HepG2 (cell line): ENCODE results near the gene ZNF419. TPM values are rescaled to one million over a fixed set of nuclear protein-coding genes. Genes with fewer than 3 reads are reported as not detected.

Experiments used
- FOXK1 ChIP-seq: sonication (generic); formaldehyde crosslinking; IDR thresholded peaks from 2 replicates; pipeline ENCODE4 v1.4.0; 2020; ENCODE audit warnings: low read depth, missing genetic modification reagents, borderline replicate concordance
- REPIN1 ChIP-seq: sonication (generic); formaldehyde crosslinking; IDR thresholded peaks from 2 replicates; pipeline ENCODE4 v1.8.0; 2022; ENCODE audit warnings: missing genetic modification reagents, low read depth, mild to moderate bottlenecking, borderline replicate concordance
- polyA plus RNA-seq, 8 experiments: library from polyadenylated mRNA; depleted of rRNA in 3 of 8; stranded (reverse) in 7 of 8; unstranded in 1 of 8; fragments of >200 nt; fragmentation: Illumina TruSeq in 4 of 8; extraction: Trizol in 4 of 8; gene quantifications; 2 replicates each; pipeline versions ENCODE4 v1.2.1 to v1.2.3, GENCODE V29; 2011 to 2016; ENCODE audit warnings: low read depth in 4 of 8, missing spikeins in 1 of 8, mixed read lengths in 1 of 8; ENCODE audit not compliant: insufficient read depth in 1 of 8
- small RNA-seq, 3 experiments: library from RNA; depleted of rRNA; stranded (forward); fragments of <200 nt; gene quantifications; one replicate each; pipeline ENCODE3, GENCODE V24; 2012; ENCODE audit warnings: low read depth in 2 of 3, low replicate concordance in 1 of 3; ENCODE audit not compliant: insufficient read length in 3 of 3, insufficient read depth in 2 of 3
- total RNA-seq, 5 experiments: library from RNA; depleted of rRNA; stranded (reverse); fragments of >200 nt; fragmentation: Illumina TruSeq; extraction: Trizol; gene quantifications; 2 replicates each; pipeline ENCODE4 v1.2.3, GENCODE V29; 2016; ENCODE audit warnings: low read depth in 1 of 5

ZNF419 gene
- total and polyA plus RNA-seq, 2 of the 13 experiments (the other 11 are each of a cell fraction or from before 2014, with no cell fraction given): 8.5 to 8.8 TPM

- TF ChIP-seq REPIN1 (CRISPR knock-in tag): no peak
- TF ChIP-seq FOXK1: no peak
These were observed 50.5 kb downstream of the ZNF419 start (continued) for GRCh38 chr19:57537953-57538547.

Small RNAs within 50 kb of the gene (small RNA-seq; reads per million reads assigned to genes)
- 0 reads per million in 3 experiments for gene VN1R107P

Other genes with a start within 250 kb of the ZNF419 start
- gene ZNF805, start 247.1 kb upstream of the ZNF419 start, total RNA-seq (2016; rRNA removed; fragmentation: Illumina TruSeq; extraction: Trizol): 12.8 and 21.8 TPM in 2 replicates
- 5.1 and 5.5 TPM in 2 replicates for gene ZNF805, start 247.1 kb upstream of the ZNF419 start, polyA plus RNA-seq (2011; rRNA removed)
- gene ZNF460, start 207.3 kb upstream of the ZNF419 start, total RNA-seq (2016; rRNA removed; fragmentation: Illumina TruSeq; extraction: Trizol): 44.8 and 76.3 TPM in 2 replicates
- 14.5 and 15.3 TPM in 2 replicates for gene ZNF460, start 207.3 kb upstream of the ZNF419 start, polyA plus RNA-seq (2011; rRNA removed)
- gene ZNF543, start 167.3 kb upstream of the ZNF419 start, total RNA-seq (2016; rRNA removed; fragmentation: Illumina TruSeq; extraction: Trizol): 8.9 and 10.4 TPM in 2 replicates
- 2.1 and 2.5 TPM in 2 replicates for gene ZNF543, start 167.3 kb upstream of the ZNF419 start, polyA plus RNA-seq (2011; rRNA removed)
- gene ZNF304, start 136.5 kb upstream of the ZNF419 start, total RNA-seq (2016; rRNA removed; fragmentation: Illumina TruSeq; extraction: Trizol): 8.0 and 9.5 TPM in 2 replicates
- 3.4 and 3.6 TPM in 2 replicates for gene ZNF304, start 136.5 kb upstream of the ZNF419 start, polyA plus RNA-seq (2011; rRNA removed)
- gene TRAPPC2B, start 124.2 kb upstream of the ZNF419 start, total RNA-seq (2016; rRNA removed; fragmentation: Illumina TruSeq; extraction: Trizol): 13.3 and 20.5 TPM in 2 replicates
- gene TRAPPC2B, start 124.2 kb upstream of the ZNF419 start, polyA plus RNA-seq (2011; rRNA removed): 16.8 and 17.7 TPM in 2 replicates
- 2.1 and 2.6 TPM in 2 replicates for gene ZNF547, start 124.2 kb upstream of the ZNF419 start, total RNA-seq (2016; rRNA removed; fragmentation: Illumina TruSeq; extraction: Trizol)
- 2.0 and 2.2 TPM in 2 replicates for gene ZNF547, start 124.2 kb upstream of the ZNF419 start, polyA plus RNA-seq (2011; rRNA removed)
- 24.9 and 29.4 TPM in 2 replicates for gene ZNF548, start 97.9 kb upstream of the ZNF419 start, total RNA-seq (2016; rRNA removed; fragmentation: Illumina TruSeq; extraction: Trizol)
- gene ZNF548, start 97.9 kb upstream of the ZNF419 start, polyA plus RNA-seq (2011; rRNA removed): 19.5 and 19.6 TPM in 2 replicates
- 10.1 and 14.0 TPM in 2 replicates for gene ZNF17, start 76.6 kb upstream of the ZNF419 start, total RNA-seq (2016; rRNA removed; fragmentation: Illumina TruSeq; extraction: Trizol)
- gene ZNF17, start 76.6 kb upstream of the ZNF419 start, polyA plus RNA-seq (2011; rRNA removed): 3.0 and 3.7 TPM in 2 replicates
- gene ZNF749, start 52.4 kb upstream of the ZNF419 start, total RNA-seq (2016; rRNA removed; fragmentation: Illumina TruSeq; extraction: Trizol): 19.1 and 21.0 TPM in 2 replicates
- 18.9 and 22.7 TPM in 2 replicates for gene ZNF749, start 52.4 kb upstream of the ZNF419 start, polyA plus RNA-seq (2011; rRNA removed)
- gene VN1R1, start 30.6 kb upstream of the ZNF419 start, total RNA-seq (2016; rRNA removed; fragmentation: Illumina TruSeq; extraction: Trizol): 0.62 and 0.80 TPM in 2 replicates
- 0.87 and 1.0 TPM in 2 replicates for gene VN1R1, start 30.6 kb upstream of the ZNF419 start, polyA plus RNA-seq (2011; rRNA removed)
- gene ZNF772, start 10.2 kb upstream of the ZNF419 start, total RNA-seq (2016; rRNA removed; fragmentation: Illumina TruSeq; extraction: Trizol): 17.2 and 23.6 TPM in 2 replicates
- gene ZNF772, start 10.2 kb upstream of the ZNF419 start, polyA plus RNA-seq (2011; rRNA removed): 3.1 and 4.0 TPM in 2 replicates
- 6.7 and 6.9 TPM in 2 replicates for gene ZNF773, start 12.2 kb downstream of the ZNF419 start, total RNA-seq (2016; rRNA removed; fragmentation: Illumina TruSeq; extraction: Trizol)
- 5.7 and 7.3 TPM in 2 replicates for gene ZNF773, start 12.2 kb downstream of the ZNF419 start, polyA plus RNA-seq (2011; rRNA removed)
- 6.4 and 8.8 TPM in 2 replicates for gene ZNF549, start 39.6 kb downstream of the ZNF419 start, total RNA-seq (2016; rRNA removed; fragmentation: Illumina TruSeq; extraction: Trizol)
- gene ZNF549, start 39.6 kb downstream of the ZNF419 start, polyA plus RNA-seq (2011; rRNA removed): 2.8 and 2.9 TPM in 2 replicates
- gene ZNF550, start 72.1 kb downstream of the ZNF419 start, total RNA-seq (2016; rRNA removed; fragmentation: Illumina TruSeq; extraction: Trizol): 8.0 and 8.6 TPM in 2 replicates
- gene ZNF550, start 72.1 kb downstream of the ZNF419 start, polyA plus RNA-seq (2011; rRNA removed): 9.1 and 12.1 TPM in 2 replicates
- 5.3 and 6.6 TPM in 2 replicates for gene ZNF416, start 91.2 kb downstream of the ZNF419 start, total RNA-seq (2016; rRNA removed; fragmentation: Illumina TruSeq; extraction: Trizol)
- gene ZNF416, start 91.2 kb downstream of the ZNF419 start, polyA plus RNA-seq (2011; rRNA removed): 1.5 and 2.1 TPM in 2 replicates
- 7.2 and 9.8 TPM in 2 replicates for gene ZIK1, start 96.4 kb downstream of the ZNF419 start, total RNA-seq (2016; rRNA removed; fragmentation: Illumina TruSeq; extraction: Trizol)
- 1.9 and 2.1 TPM in 2 replicates for gene ZIK1, start 96.4 kb downstream of the ZNF419 start, polyA plus RNA-seq (2011; rRNA removed)
- gene ZNF530, start 112.1 kb downstream of the ZNF419 start, total RNA-seq (2016; rRNA removed; fragmentation: Illumina TruSeq; extraction: Trizol): 7.5 and 7.8 TPM in 2 replicates
- gene ZNF530, start 112.1 kb downstream of the ZNF419 start, polyA plus RNA-seq (2011; rRNA removed): 1.1 and 1.6 TPM in 2 replicates
- 17.1 and 19.4 TPM in 2 replicates for gene ZNF134, start 126.5 kb downstream of the ZNF419 start, total RNA-seq (2016; rRNA removed; fragmentation: Illumina TruSeq; extraction: Trizol)
- gene ZNF134, start 126.5 kb downstream of the ZNF419 start, polyA plus RNA-seq (2011; rRNA removed): 6.8 and 7.1 TPM in 2 replicates
- gene ZNF211, start 145.4 kb downstream of the ZNF419 start, total RNA-seq (2016; rRNA removed; fragmentation: Illumina TruSeq; extraction: Trizol): 11.2 and 12.2 TPM in 2 replicates
- gene ZNF211, start 145.4 kb downstream of the ZNF419 start, polyA plus RNA-seq (2011; rRNA removed): 9.9 and 12.7 TPM in 2 replicates
- gene ZSCAN4, start 181.2 kb downstream of the ZNF419 start, total RNA-seq (2016; rRNA removed; fragmentation: Illumina TruSeq; extraction: Trizol): 0.56 and 0.60 TPM in 2 replicates
- 0.68 and 0.73 TPM in 2 replicates for gene ZSCAN4, start 181.2 kb downstream of the ZNF419 start, polyA plus RNA-seq (2011; rRNA removed)
- gene ZNF551, start 194.2 kb downstream of the ZNF419 start, total RNA-seq (2016; rRNA removed; fragmentation: Illumina TruSeq; extraction: Trizol): 14.2 and 23.1 TPM in 2 replicates
- gene ZNF551, start 194.2 kb downstream of the ZNF419 start, polyA plus RNA-seq (2011; rRNA removed): 3.3 and 4.8 TPM in 2 replicates
- gene ZNF154, start 221.5 kb downstream of the ZNF419 start, total RNA-seq (2016; rRNA removed; fragmentation: Illumina TruSeq; extraction: Trizol): not detected in 2 replicates
- not detected in 2 replicates for gene ZNF154, start 221.5 kb downstream of the ZNF419 start, polyA plus RNA-seq (2011; rRNA removed)
- gene ZNF671, start 239.9 kb downstream of the ZNF419 start, total RNA-seq (2016; rRNA removed; fragmentation: Illumina TruSeq; extraction: Trizol): not detected in 2 replicates
- gene ZNF671, start 239.9 kb downstream of the ZNF419 start, polyA plus RNA-seq (2011; rRNA removed): not detected in 2 replicates